Uterus (tissue), 2 donors: ENCODE data around the gene NOTO.

Experiments used
- CTCF ChIP-seq, 4 experiments: fragments of 200-600 bp in 2 of 4; fragments of 450-650 bp in 2 of 4; sonication (generic) in 2 of 4; IDR thresholded peaks; one replicate each; pipeline ENCODE4 v1.5.1; 2016 to 2019; ENCODE audit warnings: antibody characterized with exemption in 4 of 4, mild to moderate bottlenecking in 2 of 4, moderate library complexity in 1 of 4
- POLR2A ChIP-seq, 2 donors: fragments of 450-650 bp; IDR thresholded peaks; one replicate each; pipeline ENCODE4 v1.6.1; 2016; ENCODE audit warnings: antibody characterized with exemption in 2 of 2, mild to moderate bottlenecking in 1 of 2, moderate library complexity in 1 of 2

- TF ChIP-seq POLR2A (IDR thresholded peaks at IDR 0.05): no peak
- no peak for TF ChIP-seq CTCF (IDR thresholded peaks at IDR 0.05)
Observed at GRCh38 chr2:73223821-73224220, 21.4 kb downstream of the NOTO start.
